Measurements from ENCODE around the gene P2RX2. TPM values are rescaled to one million over a fixed set of nuclear protein-coding genes. Genes with fewer than 3 reads are reported as not detected.

The P2RX2 gene
- total and polyA plus RNA-seq, 2 of the 4 experiments (the other 2 are of a cell fraction): not detected

GRCh38 chr12:132572106-132572505, 46.5 kb upstream of the P2RX2 start:
- Histone ChIP-seq H3K23ac (ENCODE audit: low read depth, low read length) (no peak overlapping the region), H3K56ac (ENCODE audit: extremely low read depth, insufficient read depth, low read length) (no peak overlapping the region), H3K27me3 (ENCODE audit: control insufficient read depth, insufficient read depth, low read length) (no peaks in the 10 kb centered on the region), H3K4me3 (ENCODE audit: insufficient read depth, low read depth, low read length) (no peak overlapping the region), H3K4me2 (ENCODE audit: low read depth, low read length) (no peak overlapping the region), H3K9me3 (ENCODE audit: control insufficient read depth, insufficient read depth, low read length) (no peaks in the 10 kb centered on the region), H2BK15ac (ENCODE audit: low read depth, low read length) (no peak overlapping the region), H2AK5ac (ENCODE audit: low read depth, low read length) (no peak overlapping the region), H3K36me3 (ENCODE audit: control insufficient read depth, insufficient read depth, low read length) (peaks cover 20% of the 10 kb centered on the region), H2BK120ac (ENCODE audit: low read depth, low read length) (no peak overlapping the region), H3K9ac (ENCODE audit: low read depth, low read length) (no peak overlapping the region), H3K14ac (replicated peaks; ENCODE audit: low read depth, low read length) (no peak overlapping the region), H4K91ac (ENCODE audit: insufficient read depth, low read depth, low read length) (no peak overlapping the region), H4K8ac (ENCODE audit: low read depth in 2 of 2, low read length in 2 of 2) (no peak overlapping the region), H4K5ac (ENCODE audit: low read depth, low read length) (no peak overlapping the region), H3K79me1 (ENCODE audit: low read depth in 1 of 2, low read length in 2 of 2) (no peaks in the 10 kb centered on the region; a peak in 1 of 4 replicates), H2BK5ac (ENCODE audit: low read depth, low read length, poor library complexity, severe bottlenecking) (no peak overlapping the region), H3K18ac (ENCODE audit: low read depth, low read length) (no peak overlapping the region), H2AK9ac (replicated peaks; ENCODE audit: low read depth, low read length, poor library complexity) (no peak overlapping the region), H3K27ac (ENCODE audit: insufficient read depth, low read length) (no peak overlapping the region), H3K4ac (ENCODE audit: low read depth, low read length) (no peak overlapping the region), H2AFZ (replicated peaks; ENCODE audit: low read length, poor library complexity) (no peak overlapping the region), H3K9me1 (ENCODE audit: insufficient read depth, low read length) (no peaks in the 10 kb centered on the region), H2BK20ac (ENCODE audit: low read depth, low read length) (no peak overlapping the region), H3K4me1 (ENCODE audit: control insufficient read depth, insufficient read depth, low read length) (no peaks in the 10 kb centered on the region), H4K20me1 (ENCODE audit: insufficient read depth, low read length) (no peaks in the 10 kb centered on the region; the same call in 1 of the 2 replicates)
- ATAC-seq (ENCODE audit: low read depth): no peak
- dilution Hi-C loops (cut with HindIII; ENCODE audit: low sequenced_read_pairs, unreplicated experiment) (no loop called here), in situ Hi-C loops (cut with MboI; ENCODE audit: low sequenced_read_pairs) (no loop called here), intact Hi-C loops (cut with micrococcal nuclease) (no loop called here)
- CTCF ChIA-PET: no interaction called here
- 87% methylated on average over 12 of the region's 26 CpGs; no CpG with 5 or more reads in 1 of the 2 experiments for WGBS, 2 experiments (ENCODE audit: extremely low coverage in 2 of 2, insufficient read length in 1 of 2)
- no peak for DNase-seq
- no peak for TF ChIP-seq SMC3 (IDR thresholded peaks at IDR 0.05; ENCODE audit: low read depth, low read length)
- no peak for TF ChIP-seq RAD21 (IDR thresholded peaks at IDR 0.05; ENCODE audit: low read length)
- no peak for TF ChIP-seq CEBPB (IDR thresholded peaks at IDR 0.05; ENCODE audit: low read depth, low read length)
- no peak for TF ChIP-seq MAZ (IDR thresholded peaks at IDR 0.05; ENCODE audit: borderline replicate concordance, low read depth, low read length)
- no peak for TF ChIP-seq ELK1 (IDR thresholded peaks at IDR 0.05; ENCODE audit: borderline replicate concordance, low read depth, low read length)
- no peak for TF ChIP-seq CTCF (conservative IDR thresholded peaks at IDR 0.05; ENCODE audit: low read depth, low read length)
- TF ChIP-seq POLR2A (IDR thresholded peaks at IDR 0.05; ENCODE audit: low read depth, low read length): no peak
- TF ChIP-seq CHD1 (IDR thresholded peaks at IDR 0.05; ENCODE audit: low read depth, low read length): no peak
- TF ChIP-seq BHLHE40 (IDR thresholded peaks at IDR 0.05; ENCODE audit: low read depth, low read length): no peak
- no peak for TF ChIP-seq MAFK (IDR thresholded peaks at IDR 0.05; ENCODE audit: low read depth, low read length)
- TF ChIP-seq FOS (IDR thresholded peaks at IDR 0.05; ENCODE audit: low read depth, low read length): no peak
- no peak for TF ChIP-seq RFX5 (IDR thresholded peaks at IDR 0.05; ENCODE audit: low read depth, low read length)
- TF ChIP-seq USF2 (IDR thresholded peaks at IDR 0.05; ENCODE audit: low read depth, low read length): no peak
- no peak for TF ChIP-seq RCOR1 (IDR thresholded peaks at IDR 0.05; ENCODE audit: insufficient replicate concordance, low read length)
- TF ChIP-seq MXI1 (IDR thresholded peaks at IDR 0.05; ENCODE audit: borderline replicate concordance, low read depth, low read length): no peak
- TF ChIP-seq NFE2L2 (IDR thresholded peaks at IDR 0.05; ENCODE audit: low read depth, low read length): no peak
- POLR2A ChIA-PET (ENCODE audit: unreplicated experiment): no interaction called here
- BruUV-seq (replicated peaks): no TSS peak

All from IMR-90 (cell line).